ENCODE data around the gene MAPT.

The MAPT gene

GRCh38 chr17:45948881-45949624 is 54.7 kb downstream of the MAPT start:
- H3K27ac ChIP-seq, result no peak overlapping the region
- TF ChIP-seq CTCF (conservative IDR thresholded peaks at IDR 0.05), result no peak
- TF ChIP-seq ZFX (IDR thresholded peaks at IDR 0.05), result no peak

GRCh38 chr17:45949755-45950320 is 55.5 kb downstream of the MAPT start:
- no peak overlapping the region for H3K27ac ChIP-seq
- TF ChIP-seq ZFX (IDR thresholded peaks at IDR 0.05) (no peak), CTCF (conservative IDR thresholded peaks at IDR 0.05) (no peak)

DNA sequence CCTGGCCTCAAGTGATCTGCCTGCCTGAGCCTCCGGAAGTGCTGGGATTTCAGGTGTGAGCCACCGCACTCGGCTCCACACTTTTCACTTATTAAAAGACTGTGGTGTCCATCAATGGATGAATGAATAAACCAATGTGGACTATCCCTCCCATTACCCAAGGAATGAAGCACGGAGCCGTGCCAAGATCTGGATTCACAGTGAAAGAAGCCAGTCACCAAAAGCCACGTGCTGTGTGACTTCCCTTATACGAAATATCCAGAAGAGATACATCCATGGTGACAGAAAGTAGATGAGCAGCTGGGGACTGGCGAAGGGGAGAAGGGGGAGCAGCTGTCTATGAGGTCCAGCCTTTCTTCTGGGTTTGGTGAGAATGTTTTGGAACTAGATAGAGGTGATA is 56.5 kb downstream of the MAPT start:
- TF ChIP-seq ZFX (IDR thresholded peaks at IDR 0.05), result no peak
- TF ChIP-seq CTCF (conservative IDR thresholded peaks at IDR 0.05), result no peak
- no peak overlapping the region for H3K27ac ChIP-seq

DNA sequence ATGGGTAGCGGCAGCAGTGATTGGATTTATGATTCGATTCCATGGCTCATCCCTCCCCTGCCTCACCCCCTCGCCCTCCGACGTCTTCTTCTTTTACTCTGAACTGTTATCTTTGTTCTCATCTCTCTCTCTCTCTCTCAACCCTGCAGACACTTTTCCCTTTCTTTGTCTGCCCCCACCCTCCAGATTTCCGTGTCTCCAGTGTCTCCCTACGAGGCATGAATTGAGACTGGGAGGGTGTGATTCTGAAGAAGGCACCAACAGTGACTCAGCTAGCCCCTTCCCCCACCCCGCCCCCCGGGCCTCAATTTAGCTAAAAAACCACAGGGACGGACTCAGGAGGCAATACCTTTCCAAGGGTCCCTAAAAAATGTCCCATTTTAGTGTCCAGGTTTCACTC is 57.0 kb downstream of the MAPT start:
- H3K27ac ChIP-seq, result no peak overlapping the region
- TF ChIP-seq CTCF (conservative IDR thresholded peaks at IDR 0.05), result no peak
- TF ChIP-seq ZFX (IDR thresholded peaks at IDR 0.05), result no peak

- H3K27ac ChIP-seq, result no peak overlapping the region
- TF ChIP-seq ZFX (IDR thresholded peaks at IDR 0.05), result no peak
- TF ChIP-seq CTCF (conservative IDR thresholded peaks at IDR 0.05), result no peak
Observed at GRCh38 chr17:45951941-45952340, 57.6 kb downstream of the MAPT start.

DNA sequence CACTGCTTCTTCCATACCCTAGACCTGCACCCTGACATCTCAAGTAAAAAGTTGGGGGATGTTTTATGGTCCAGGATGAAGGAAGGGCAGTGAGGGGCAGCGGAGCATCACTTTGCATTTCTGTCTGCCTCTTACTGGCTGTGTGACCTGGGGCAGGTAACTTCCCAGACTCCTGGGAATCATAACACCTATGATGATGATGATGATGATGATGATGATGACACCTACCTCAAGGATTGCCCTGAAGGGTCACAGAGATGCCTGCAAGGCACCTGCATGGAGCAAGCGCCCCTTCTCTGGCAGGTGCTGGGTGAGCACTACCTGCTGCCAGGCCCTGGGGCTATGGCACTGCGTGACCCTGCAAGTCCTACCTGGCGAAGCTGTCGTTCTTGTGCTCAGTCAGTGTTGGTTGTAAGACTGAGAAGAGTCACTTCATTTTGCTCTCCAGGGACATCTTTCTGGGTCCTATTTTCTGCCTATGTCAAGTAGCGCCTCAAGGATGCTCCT is 58.5 kb downstream of the MAPT start:
- no peak for TF ChIP-seq ZFX (IDR thresholded peaks at IDR 0.05)
- no peak for TF ChIP-seq CTCF (conservative IDR thresholded peaks at IDR 0.05)
- H3K27ac ChIP-seq, result no peak overlapping the region

DNA sequence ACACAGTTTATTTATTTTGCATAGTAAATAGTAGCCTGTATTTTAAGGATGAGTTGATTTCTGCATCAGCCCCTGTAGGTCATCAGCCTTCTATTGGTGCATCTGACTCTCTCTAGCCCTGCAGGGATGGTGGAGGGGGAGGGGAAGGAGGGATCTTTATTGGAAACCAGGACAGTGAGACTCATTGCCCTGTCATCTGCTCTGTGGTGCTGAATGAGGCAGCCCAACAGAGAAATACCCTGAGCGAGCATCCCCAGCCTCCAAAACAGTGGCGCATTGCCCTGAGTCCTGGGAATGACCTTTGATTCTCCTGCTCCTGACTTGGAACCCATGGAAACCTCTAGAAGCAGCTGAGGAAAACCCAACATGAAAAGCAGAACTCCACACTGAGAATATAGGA is 59.2 kb downstream of the MAPT start:
- no peak overlapping the region for H3K27ac ChIP-seq
- TF ChIP-seq CTCF (conservative IDR thresholded peaks at IDR 0.05) (no peak), ZFX (IDR thresholded peaks at IDR 0.05) (no peak)
